ENCODE data around the gene LYSMD4.

Gene LYSMD4

DNA sequence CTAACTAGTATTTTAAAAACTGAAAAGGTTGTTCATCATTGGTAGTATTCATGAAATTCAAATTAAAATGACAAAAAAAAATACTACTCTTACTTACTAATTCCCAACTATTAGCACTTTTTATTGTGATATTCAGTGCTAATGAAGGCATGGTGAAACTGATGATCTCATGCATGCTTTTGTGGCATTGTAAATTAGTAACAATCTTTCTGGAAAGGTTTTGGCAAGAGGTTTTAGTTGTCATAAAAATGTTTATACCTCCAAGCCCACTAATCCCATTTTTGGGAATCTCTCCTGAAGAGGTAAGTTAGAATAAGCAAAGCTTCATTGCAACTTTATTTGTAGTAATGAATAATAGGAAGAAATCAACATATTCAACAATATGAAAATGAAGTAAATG, 53.0 kb downstream of the LYSMD4 start:
- no peaks in the 10 kb centered on the region for H3K27me3 ChIP-seq (ENCODE audit: insufficient read depth, low read length)
- H3K4me3 ChIP-seq (ENCODE audit: low read depth, low read length, poor library complexity, severe bottlenecking): no peak overlapping the region
- TF ChIP-seq, protein P1, sequence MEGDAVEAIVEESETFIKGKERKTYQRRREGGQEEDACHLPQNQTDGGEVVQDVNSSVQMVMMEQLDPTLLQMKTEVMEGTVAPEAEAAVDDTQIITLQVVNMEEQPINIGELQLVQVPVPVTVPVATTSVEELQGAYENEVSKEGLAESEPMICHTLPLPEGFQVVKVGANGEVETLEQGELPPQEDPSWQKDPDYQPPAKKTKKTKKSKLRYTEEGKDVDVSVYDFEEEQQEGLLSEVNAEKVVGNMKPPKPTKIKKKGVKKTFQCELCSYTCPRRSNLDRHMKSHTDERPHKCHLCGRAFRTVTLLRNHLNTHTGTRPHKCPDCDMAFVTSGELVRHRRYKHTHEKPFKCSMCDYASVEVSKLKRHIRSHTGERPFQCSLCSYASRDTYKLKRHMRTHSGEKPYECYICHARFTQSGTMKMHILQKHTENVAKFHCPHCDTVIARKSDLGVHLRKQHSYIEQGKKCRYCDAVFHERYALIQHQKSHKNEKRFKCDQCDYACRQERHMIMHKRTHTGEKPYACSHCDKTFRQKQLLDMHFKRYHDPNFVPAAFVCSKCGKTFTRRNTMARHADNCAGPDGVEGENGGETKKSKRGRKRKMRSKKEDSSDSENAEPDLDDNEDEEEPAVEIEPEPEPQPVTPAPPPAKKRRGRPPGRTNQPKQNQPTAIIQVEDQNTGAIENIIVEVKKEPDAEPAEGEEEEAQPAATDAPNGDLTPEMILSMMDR (IDR thresholded peaks at IDR 0.05; ENCODE audit: low read length): no peak
- H3K9me3 ChIP-seq (ENCODE audit: low read length): no peaks in the 10 kb centered on the region
- H2AFZ ChIP-seq (ENCODE audit: low read length): no peak overlapping the region
- H3F3A ChIP-seq (ENCODE audit: insufficient read depth, low read length): 0 out of 2 replicates have a peak, but pooled peaks cover 3% of the 10 kb centered on the region
- H3K36me3 ChIP-seq (ENCODE audit: insufficient read depth, low read length): peaks cover 84% of the 10 kb centered on the region
- no peak overlapping the region for H3K4me2 ChIP-seq (ENCODE audit: low read length)
- no peaks in the 10 kb centered on the region for H3K9me2 ChIP-seq (ENCODE audit: low read depth, low read length)
- no peaks in the 10 kb centered on the region for H3K79me2 ChIP-seq (ENCODE audit: insufficient read depth, low read length)
- H3K27ac ChIP-seq (ENCODE audit: low read depth, low read length, poor library complexity, severe bottlenecking): no peak overlapping the region
- no peaks in the 10 kb centered on the region for H4K20me1 ChIP-seq (ENCODE audit: insufficient read depth, low read length)
- no peak overlapping the region for H3K9ac ChIP-seq (ENCODE audit: low read length)
- no peaks in the 10 kb centered on the region for H3K4me1 ChIP-seq (ENCODE audit: insufficient read depth, low read length, severe bottlenecking)

DNA sequence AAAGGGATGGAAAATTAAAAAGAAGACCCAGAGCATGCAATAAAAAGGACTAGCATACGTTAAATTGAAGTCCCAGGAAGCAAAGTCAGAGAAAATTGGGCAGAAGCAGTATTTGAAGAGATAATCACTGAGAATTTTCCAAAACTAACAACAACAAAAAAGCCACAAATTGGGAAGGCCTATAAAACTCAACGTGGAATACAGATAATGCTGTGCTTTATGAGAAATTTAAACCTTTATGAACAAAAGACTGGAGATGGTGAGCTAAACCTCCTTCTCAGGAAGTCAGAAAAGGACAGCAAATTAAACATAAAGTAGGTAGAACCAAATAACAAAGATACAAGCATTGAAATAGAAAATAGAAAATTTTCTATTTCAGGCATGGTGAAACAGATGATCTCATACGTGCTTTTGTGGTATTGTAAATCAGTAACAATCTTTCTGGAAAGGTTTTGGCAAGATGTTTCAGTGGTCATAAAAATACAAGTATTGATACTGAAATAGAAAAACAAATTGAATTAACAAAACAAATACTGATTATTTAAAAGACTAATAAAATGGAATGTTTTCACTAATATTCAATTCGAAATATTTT, 55.6 kb downstream of the LYSMD4 start:
- H3F3A ChIP-seq (ENCODE audit: insufficient read depth, low read length): 0 out of 2 replicates have a peak, but pooled peaks cover 3% of the 10 kb centered on the region
- H3K9ac ChIP-seq (ENCODE audit: low read length): no peak overlapping the region
- H3K4me1 ChIP-seq (ENCODE audit: insufficient read depth, low read length, severe bottlenecking): no peaks in the 10 kb centered on the region
- H3K27ac ChIP-seq (ENCODE audit: low read depth, low read length, poor library complexity, severe bottlenecking): no peak overlapping the region
- no peak overlapping the region for H3K4me2 ChIP-seq (ENCODE audit: low read length)
- no peaks in the 10 kb centered on the region for H3K79me2 ChIP-seq (ENCODE audit: insufficient read depth, low read length)
- peaks cover 82% of the 10 kb centered on the region for H3K36me3 ChIP-seq (ENCODE audit: insufficient read depth, low read length)
- no peaks in the 10 kb centered on the region for H4K20me1 ChIP-seq (ENCODE audit: insufficient read depth, low read length)
- no peak overlapping the region for H3K4me3 ChIP-seq (ENCODE audit: low read depth, low read length, poor library complexity, severe bottlenecking)
- H3K9me2 ChIP-seq (ENCODE audit: low read depth, low read length): no peaks in the 10 kb centered on the region
- H2AFZ ChIP-seq (ENCODE audit: low read length): no peak overlapping the region
- TF ChIP-seq EZH2 (IDR thresholded peaks at IDR 0.05; ENCODE audit: borderline replicate concordance, low read length): no peak
- TF ChIP-seq, protein P1 (IDR thresholded peaks at IDR 0.05; ENCODE audit: low read length): no peak
- H3K9me3 ChIP-seq (ENCODE audit: low read length): no peaks in the 10 kb centered on the region
- H3K27me3 ChIP-seq (ENCODE audit: insufficient read depth, low read length): no peaks in the 10 kb centered on the region

Measured in OCI-LY1 (cell line).